Measurements from ENCODE around the gene AHI1.

The AHI1 gene

GRCh38 chr6:135390458-135390857, 107.1 kb downstream of the AHI1 start:
- TF ChIP-seq ZFX (IDR thresholded peaks at IDR 0.05; ENCODE audit: borderline replicate concordance) (no peak), CTCF (IDR thresholded peaks at IDR 0.05) (no peak)
- no peak overlapping the region for H3K27ac ChIP-seq

- TF ChIP-seq ZFX (IDR thresholded peaks at IDR 0.05; ENCODE audit: borderline replicate concordance) (no peak), CTCF (IDR thresholded peaks at IDR 0.05) (no peak)
- H3K27ac ChIP-seq, result no peak overlapping the region
Measured at GRCh38 chr6:135385299-135385698, 112.2 kb downstream of the AHI1 start.

GRCh38 chr6:135383766-135384165, 113.8 kb downstream of the AHI1 start:
- H3K27ac ChIP-seq, result no peak overlapping the region
- no peak for TF ChIP-seq ZFX (IDR thresholded peaks at IDR 0.05; ENCODE audit: borderline replicate concordance)
- TF ChIP-seq CTCF (IDR thresholded peaks at IDR 0.05), result no peak

GRCh38 chr6:135383301-135383700, 114.2 kb downstream of the AHI1 start:
- H3K27ac ChIP-seq, result no peak overlapping the region
- TF ChIP-seq CTCF (IDR thresholded peaks at IDR 0.05) (no peak), ZFX (IDR thresholded peaks at IDR 0.05; ENCODE audit: borderline replicate concordance) (no peak)

GRCh38 chr6:135382182-135382628, 115.3 kb downstream of the AHI1 start:
- H3K27ac ChIP-seq, result no peak overlapping the region
- TF ChIP-seq ZFX (IDR thresholded peaks at IDR 0.05; ENCODE audit: borderline replicate concordance) (no peak), CTCF (IDR thresholded peaks at IDR 0.05) (no peak)

- no peak overlapping the region for H3K27ac ChIP-seq
Measured at GRCh38 chr6:135380793-135381192, 116.7 kb downstream of the AHI1 start.

GRCh38 chr6:135379647-135380046, 117.9 kb downstream of the AHI1 start:
- TF ChIP-seq ZFX (IDR thresholded peaks at IDR 0.05; ENCODE audit: borderline replicate concordance), result no peak
- no peak for TF ChIP-seq CTCF (IDR thresholded peaks at IDR 0.05)
- H3K27ac ChIP-seq, result no peak overlapping the region

More at GRCh38 chr6:135380793-135381192, 116.7 kb downstream of the AHI1 start:
- TF ChIP-seq CTCF (IDR thresholded peaks at IDR 0.05) (no peak), ZFX (IDR thresholded peaks at IDR 0.05; ENCODE audit: borderline replicate concordance) (no peak)
